RWPE1 (cell line): ENCODE measurements around the gene SLC13A3.

ENCODE experiments used
- CTCF ChIA-PET: fragments of 350-600 bp; sonication (Branson Sonifier 250); formaldehyde crosslinking; extraction: SDS; loops from one replicate; lab custom pipeline; 2021; lab: Yijun Ruan, JAX
- POLR2A ChIA-PET: fragments of 400-600 bp; formaldehyde crosslinking; extraction: SDS; loops from one replicate; lab custom pipeline; 2020; ENCODE audit warnings: antibody characterized with exemption; ENCODE audit not compliant: low non-redundant PET; lab: Yijun Ruan, JAX
- DNase-seq: peaks from one replicate; pipeline ENCODE4 v3.0.0; 2012; ENCODE audit warnings: low spot score
- H3K27ac ChIP-seq: fragments of 450-650 bp; 2 replicates; pipeline ENCODE4 v1.5.1; 2017
- TF ChIP-seq, protein P1 (sequence below): fragments of 450-650 bp; conservative IDR thresholded peaks from 2 replicates; pipeline ENCODE4 v1.5.1; 2017; ENCODE audit warnings: low read depth, mild to moderate bottlenecking

Gene SLC13A3

DNA sequence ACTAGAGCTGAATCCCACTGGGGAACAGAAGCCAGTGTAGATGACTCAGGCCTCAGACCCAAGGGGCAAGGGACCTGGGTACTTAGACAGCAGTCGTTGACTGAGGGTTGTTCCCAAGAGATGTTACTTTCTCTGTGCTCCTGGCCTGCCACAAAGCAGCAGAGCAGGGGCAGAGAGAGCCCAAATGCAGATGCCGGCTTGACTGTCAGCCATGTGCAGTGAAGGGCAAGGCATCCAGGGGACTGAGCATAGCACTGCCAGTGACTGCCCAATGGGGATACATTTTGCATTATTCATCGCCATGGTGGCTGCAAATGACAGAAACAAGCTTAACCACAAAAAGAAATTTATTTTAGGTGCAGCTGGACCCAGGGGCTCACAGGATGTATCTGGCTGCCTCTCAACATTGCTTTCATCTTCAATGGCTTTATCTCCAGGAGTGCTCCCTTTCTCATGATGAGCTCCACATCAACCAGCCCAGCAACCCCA is 45.6 kb upstream of the SLC13A3 start:
- CTCF ChIA-PET, result interaction anchor here (0.8 kb wide), 1 partner anchor 1658 kb away, joined by 4 read pairs; no protein-coding TSS in a partner anchor
- H3K27ac ChIP-seq, result no peak overlapping the region
- TF ChIP-seq, protein P1, sequence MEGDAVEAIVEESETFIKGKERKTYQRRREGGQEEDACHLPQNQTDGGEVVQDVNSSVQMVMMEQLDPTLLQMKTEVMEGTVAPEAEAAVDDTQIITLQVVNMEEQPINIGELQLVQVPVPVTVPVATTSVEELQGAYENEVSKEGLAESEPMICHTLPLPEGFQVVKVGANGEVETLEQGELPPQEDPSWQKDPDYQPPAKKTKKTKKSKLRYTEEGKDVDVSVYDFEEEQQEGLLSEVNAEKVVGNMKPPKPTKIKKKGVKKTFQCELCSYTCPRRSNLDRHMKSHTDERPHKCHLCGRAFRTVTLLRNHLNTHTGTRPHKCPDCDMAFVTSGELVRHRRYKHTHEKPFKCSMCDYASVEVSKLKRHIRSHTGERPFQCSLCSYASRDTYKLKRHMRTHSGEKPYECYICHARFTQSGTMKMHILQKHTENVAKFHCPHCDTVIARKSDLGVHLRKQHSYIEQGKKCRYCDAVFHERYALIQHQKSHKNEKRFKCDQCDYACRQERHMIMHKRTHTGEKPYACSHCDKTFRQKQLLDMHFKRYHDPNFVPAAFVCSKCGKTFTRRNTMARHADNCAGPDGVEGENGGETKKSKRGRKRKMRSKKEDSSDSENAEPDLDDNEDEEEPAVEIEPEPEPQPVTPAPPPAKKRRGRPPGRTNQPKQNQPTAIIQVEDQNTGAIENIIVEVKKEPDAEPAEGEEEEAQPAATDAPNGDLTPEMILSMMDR, result no peak
- POLR2A ChIA-PET, result no interaction called here
- no peak for DNase-seq

DNA sequence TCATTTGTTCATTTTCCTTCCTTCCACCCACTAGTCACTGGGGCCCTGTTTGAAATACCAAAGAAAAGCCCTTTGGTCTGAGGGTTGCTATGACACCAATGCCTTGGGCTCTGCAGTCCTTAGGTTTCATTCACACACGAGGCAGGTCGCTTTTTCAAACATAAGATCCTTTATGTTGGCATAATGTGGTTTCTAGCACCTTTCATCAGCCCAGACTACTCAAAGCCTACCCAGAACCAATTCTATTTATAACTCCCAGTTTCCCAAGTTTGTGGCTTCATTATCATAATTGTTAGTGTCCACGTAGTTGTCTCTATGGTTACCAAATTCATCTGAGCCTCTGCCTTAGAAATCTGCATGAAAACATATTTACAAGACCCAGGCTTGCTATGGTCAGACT is 44.6 kb upstream of the SLC13A3 start:
- no peak for DNase-seq

DNA sequence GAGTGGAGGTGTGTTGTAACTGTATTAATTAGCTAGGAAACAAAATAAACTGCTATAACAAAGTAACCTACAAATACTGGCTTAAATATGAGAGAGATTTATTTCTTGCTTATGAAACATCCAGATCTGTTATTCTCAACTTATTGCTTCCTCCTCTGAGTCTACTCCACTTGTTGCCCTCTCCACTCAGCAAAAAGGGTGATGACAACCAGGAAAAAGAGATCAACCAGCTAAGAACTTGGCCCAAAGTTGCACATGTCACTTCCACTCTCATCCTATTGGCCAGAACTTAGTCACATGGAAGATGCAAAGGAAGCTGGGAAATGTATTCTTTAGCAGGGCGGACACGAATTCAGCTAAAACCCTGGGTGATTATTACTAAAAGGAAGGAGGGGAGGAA is 43.2 kb upstream of the SLC13A3 start:
- no peak overlapping the region for H3K27ac ChIP-seq
- ChIA-PET POLR2A (interaction anchor here (0.6 kb wide), 1 partner anchor 184 kb away, joined by 3 read pairs; no protein-coding TSS in a partner anchor), CTCF (interaction anchor here (2.0 kb wide), 1 partner anchor 13 kb away, joined by 5 read pairs; no protein-coding TSS in a partner anchor)
- peak; percentile 63 for DNase-seq
- TF ChIP-seq, protein P1, result no peak

More for the DNA sequence above, 44.6 kb upstream of the SLC13A3 start:
- POLR2A ChIA-PET, result no interaction called here
- TF ChIP-seq, protein P1, result no peak
- H3K27ac ChIP-seq, result no peak overlapping the region
- CTCF ChIA-PET, result interaction anchor here (0.6 kb wide), 1 partner anchor 266 kb away, joined by 3 read pairs; no protein-coding TSS in a partner anchor

DNA sequence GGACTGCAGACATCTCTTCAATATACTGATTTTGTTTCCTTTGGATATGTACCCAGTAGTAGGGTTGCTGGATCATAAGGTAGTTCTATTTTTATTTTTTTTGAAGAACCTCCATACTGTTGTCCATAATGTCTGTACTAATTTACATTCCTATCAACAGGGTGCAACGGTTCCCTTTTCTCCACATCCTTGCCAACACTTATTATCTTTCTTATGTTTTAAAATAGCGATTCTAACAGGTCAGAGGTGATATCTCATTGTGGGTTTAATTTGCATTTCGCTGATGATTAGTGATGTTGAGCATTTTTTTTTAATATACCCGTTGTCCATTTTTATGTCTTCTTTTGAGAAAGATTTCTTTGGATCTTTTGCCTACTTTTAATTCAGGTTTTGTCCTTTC is 39.9 kb upstream of the SLC13A3 start:
- DNase-seq, result no peak
- ChIA-PET CTCF (no interaction called here), POLR2A (no interaction called here)
- TF ChIP-seq, protein P1, result no peak
- H3K27ac ChIP-seq, result no peak overlapping the region

DNA sequence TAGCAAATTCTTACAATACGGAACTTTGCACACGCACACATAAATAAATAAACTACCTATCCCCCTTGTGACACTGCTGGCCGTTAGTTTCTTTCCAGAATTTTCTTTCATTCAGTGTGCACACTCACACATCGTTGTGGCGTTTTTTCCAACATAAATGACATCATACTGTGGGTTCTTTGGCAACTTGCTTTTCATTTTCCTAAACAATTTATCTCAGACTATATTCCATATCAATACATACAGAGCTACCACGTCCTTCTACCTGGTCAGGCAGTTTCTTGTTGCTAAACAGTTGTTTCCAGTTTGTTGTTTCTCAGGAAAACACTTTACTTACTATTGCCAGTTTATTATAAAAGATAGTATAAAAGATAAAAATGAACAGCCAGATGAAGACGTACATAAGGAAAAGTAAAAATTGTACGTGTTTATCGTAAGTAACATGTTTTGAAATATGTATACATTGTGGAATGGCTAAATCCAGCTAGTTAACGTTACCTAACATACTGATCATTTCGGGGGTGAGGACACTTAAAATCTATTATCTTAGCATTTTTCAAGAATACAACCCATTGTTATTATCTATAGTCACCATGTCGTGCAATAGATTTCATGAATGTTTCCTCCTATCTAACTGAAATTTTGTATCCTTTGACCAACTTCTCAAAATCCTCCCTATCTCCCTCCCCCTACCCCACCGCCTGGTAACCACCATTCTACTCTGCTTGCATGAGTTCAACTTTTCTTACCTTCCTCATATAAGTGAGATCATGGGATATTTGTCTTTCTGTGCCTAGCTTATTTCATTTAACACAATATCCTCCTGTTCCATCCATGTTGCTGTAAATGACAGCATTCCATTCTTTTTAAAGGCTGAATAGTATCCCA is 39.2 kb upstream of the SLC13A3 start:
- H3K27ac ChIP-seq, result no peak overlapping the region
- POLR2A ChIA-PET, result no interaction called here
- TF ChIP-seq, protein P1, result no peak
- no peak for DNase-seq
- CTCF ChIA-PET, result no interaction called here

DNA sequence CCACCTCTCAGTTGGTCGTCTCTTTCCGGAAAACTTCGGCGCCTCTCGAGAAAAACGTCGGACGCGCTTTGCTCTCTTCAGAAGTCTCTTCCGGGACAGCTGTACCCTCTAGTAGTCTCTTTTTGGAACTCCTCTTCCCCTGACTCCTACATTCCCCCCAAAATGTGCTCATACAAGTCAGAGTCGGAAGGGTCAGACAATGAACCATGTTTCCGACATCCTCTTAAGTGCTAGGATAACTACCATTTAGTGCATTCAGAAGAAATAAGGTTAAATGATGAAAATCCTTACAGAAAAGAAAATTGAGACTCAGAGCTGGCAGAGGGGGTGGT is 38.5 kb upstream of the SLC13A3 start:
- no peak for DNase-seq
- POLR2A ChIA-PET, result interaction anchor here (0.7 kb wide), 1 partner anchor 16 kb away, joined by 3 read pairs; no protein-coding TSS in a partner anchor
- CTCF ChIA-PET, result interaction anchor here (0.7 kb wide), 1 partner anchor 49 kb away, joined by 4 read pairs; no protein-coding TSS in a partner anchor
- H3K27ac ChIP-seq, result peak overlapping the region; percentile 96
- TF ChIP-seq, protein P1, result no peak
